Stimulated activated CD4-positive, alpha-beta T cell treated with anti-CD3 and anti-CD28 coated beads, TNF-alpha, amount 100 ng/mL, for 48 hours (primary cell): ENCODE results near the gene HOXC6.

Experiments used
- DNase-seq, 3 donors: peaks; one replicate each; pipeline ENCODE4 v3.0.0-alpha.2; 2020; ENCODE audit warnings: low read depth in 3 of 3

Gene HOXC6

GRCh38 chr12:54015018-54015931, 13.0 kb upstream of the HOXC6 start:
- DNase-seq: no peak

DNA sequence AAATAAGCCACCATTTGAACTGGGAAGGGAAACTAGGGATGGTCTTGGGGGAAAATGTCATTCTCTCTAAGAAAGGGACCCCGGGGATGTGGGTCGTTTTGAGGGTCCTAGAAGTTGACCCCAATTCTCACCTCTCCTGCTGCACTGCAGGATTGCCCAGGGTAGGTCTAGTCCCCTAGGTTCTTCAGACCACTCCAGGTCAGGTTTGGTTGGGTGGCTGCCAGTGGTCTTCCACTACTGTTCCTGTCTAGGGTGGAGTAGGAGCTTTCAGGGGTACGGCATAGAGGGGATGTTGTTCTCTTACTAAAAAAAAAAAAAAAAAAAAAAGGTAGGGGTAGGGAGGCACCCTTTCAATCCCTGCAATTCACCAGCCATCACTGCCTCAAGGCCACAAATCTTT, 12.2 kb upstream of the HOXC6 start:
- DNase-seq: no peak

DNA sequence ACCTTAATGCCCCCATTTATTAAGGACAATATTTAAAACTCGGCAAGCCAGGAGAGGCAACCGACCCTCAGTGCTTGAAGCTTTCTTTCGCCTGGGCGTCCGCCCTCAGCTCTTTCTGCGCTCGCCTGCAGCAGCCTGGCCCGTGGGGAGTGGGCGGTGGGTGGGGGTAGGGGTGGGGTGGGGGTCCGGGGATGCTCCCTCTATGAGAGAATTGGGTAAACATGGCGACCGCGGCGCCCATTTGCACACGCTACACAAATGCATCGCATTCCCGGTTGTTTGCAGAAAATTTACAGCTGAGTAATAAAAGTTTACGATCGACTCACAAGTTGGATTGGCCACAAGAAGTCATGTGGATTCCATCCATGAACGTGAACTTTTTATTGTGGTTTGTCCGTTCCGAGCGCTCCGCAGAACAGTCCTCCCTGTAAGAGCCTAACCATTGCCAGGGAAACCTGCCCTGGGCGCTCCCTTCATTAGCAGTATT, 11.7 kb upstream of the HOXC6 start:
- DNase-seq: no peak

- no peak for DNase-seq
Observed at GRCh38 chr12:54017027-54017788, 11.0 kb upstream of the HOXC6 start.

GRCh38 chr12:54017878-54018467, 10.3 kb upstream of the HOXC6 start:
- DNase-seq: peak in 2 of 3 donors; percentile 34 to 65

GRCh38 chr12:54018468-54018984, 9.7 kb upstream of the HOXC6 start:
- DNase-seq: no peak

GRCh38 chr12:54019091-54019811, 9.0 kb upstream of the HOXC6 start:
- no peak for DNase-seq

DNA sequence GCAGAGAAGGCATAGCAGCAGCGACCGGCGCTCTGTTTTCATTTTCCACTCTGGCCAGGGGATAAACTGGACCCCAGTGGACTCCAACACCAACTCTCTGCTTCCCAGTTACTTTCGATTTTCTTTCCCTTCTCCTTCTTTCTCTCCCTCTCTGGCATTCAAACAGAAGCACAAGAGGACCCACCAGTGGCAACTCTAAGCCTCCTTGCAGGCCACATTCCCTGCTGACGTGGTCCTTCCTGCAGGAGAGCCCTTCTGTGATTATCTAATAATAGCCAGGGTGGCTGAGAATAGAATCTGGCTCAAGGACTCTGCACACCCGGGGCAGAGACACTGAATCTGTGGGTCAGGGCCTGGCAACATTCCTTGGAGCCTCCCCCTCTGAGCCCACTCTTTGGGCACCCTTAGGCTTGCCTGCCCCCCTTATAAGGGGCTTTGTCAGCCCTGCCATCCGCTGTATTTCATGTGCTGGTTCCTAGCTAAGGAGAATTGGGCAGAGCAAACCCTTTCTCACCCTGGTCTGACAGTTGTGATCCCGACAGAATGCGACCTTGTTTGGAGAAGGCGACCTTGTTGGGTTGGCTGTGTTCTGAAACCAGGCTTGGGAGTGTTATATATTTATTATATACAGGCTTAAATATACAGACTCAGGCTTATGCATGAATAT, 8.2 kb upstream of the HOXC6 start:
- no peak for DNase-seq

DNA sequence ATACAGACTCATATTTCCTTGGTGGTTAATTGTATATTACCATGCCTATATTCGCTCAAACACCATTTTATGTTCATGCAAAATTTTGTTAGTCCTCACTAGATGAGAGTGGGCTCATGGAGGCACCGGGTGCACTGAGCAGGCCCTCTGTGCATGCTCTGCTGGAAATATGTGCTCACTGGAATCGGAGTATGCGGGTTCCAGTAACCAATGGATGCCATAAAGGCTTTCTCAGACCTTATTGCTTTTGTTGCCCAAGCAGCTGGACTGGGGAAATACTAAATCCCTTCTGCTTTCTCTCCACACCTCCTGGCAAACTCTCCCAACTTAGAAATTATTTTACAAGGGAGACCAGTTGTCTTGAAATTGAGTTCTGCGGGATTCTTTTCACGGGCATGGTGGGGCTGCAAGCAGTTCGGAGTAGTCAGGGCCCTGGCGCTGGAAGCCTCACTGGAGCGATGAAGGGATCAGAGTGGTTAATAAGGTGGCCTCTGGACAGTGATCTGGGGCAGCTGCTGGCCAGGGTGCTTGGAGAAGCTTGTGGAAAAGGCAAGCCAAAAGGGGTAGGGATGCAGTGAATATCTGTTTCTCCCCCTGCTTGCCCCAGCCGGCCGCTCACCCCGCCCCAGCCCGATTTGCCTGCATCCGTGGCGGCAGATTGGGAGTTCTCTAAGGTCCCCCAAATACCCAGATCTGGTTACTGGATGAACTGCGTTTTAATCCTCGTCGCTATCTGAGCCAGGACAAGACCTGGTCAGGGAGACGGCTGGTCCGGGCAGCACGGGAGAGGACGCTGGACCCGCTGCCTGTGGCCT, 7.4 kb upstream of the HOXC6 start:
- DNase-seq: no peak

DNA sequence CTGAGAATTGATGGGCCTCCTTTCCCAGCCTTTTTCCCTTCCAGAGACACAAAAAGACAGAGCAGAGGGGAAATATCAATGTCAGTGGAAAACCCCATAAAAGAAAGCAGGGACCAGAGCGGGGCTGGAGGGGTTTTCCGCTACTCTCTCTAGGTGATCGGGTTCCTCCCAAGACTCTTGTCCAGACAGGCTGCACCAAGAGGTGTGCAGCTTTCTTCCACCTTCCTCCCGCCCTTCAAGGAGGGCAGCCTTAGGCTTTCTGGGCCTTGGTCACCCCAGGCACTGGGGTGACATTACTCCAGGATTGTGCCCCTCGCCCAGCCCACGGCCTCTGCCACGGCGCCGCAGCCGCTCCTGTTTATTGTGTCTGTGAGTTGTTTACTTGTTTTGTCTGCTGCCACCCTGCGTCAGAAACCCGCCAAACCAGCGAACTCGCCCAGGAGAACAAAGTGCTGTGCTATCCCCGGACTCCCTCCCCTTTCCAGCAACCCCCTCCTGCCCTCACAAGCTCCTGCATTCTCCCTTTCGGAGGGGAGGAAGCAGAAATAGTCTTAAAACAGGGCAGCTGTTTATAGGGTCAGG, 6.7 kb upstream of the HOXC6 start:
- DNase-seq: no peak

DNA sequence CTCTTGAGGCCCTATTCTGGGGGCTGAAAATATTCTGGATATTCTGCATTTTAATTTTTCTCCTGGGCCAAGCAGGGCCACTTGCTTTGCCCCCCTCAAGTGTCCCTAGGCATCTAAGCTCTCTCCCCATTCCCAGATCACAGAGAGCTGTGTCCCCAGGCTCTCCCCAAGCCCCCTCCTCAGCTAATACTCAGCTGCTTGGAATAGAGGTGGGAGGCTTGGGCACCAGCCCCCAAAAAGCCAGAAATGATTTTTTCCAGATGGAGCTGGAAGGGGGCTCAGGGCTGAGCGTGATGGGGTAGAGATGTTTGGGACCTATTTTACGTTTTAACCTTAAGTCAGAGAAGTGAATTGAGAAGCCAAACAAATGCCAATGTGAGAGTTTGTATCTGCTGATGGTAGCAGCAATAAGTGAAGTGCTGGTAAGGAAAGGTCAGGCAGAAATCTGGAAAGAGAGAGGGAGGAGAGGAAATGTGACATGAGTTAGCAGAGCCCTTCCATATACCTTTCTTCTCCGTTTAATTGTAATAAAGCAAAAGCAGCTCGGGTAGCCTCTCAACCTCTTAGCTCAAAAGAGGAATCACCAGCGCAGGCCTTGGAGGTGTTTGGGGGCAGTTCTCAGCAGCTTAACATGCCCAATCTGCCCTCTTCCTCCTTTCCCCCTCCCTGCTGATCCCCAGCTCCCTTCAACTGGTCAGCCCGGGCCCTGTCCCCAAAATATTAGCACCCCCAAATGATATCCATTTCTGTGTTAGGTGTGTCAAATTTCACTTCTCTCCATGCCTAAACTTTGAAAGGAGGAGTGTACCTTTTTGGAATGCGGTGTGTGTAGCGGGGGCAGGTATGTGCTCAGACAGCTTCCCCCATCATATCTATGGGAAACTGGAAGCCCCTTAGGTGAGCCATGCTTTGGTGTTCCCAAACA, 5.0 kb upstream of the HOXC6 start:
- no peak for DNase-seq

DNA sequence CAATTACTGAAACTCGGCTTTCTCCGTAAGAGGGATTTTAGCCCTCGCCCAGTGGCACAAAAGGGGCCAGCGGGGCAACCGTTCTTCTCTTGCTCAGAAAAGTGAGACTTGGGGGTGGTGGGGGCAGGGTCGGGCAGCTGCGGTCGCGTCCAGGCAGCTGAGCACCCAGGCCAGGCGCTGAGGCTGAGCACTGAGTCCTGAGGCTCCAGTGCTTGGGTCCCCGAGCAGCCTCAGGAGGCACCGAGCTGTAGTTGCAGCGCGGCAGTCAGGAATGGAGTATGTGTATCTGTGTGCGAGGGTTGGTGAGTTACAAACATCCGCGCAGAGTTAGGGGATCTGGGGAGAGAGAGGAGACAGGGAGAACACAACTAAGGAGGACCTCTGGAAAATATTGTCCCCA, 4.1 kb upstream of the HOXC6 start:
- DNase-seq: no peak

GRCh38 chr12:54024581-54025305, 3.5 kb upstream of the HOXC6 start:
- no peak for DNase-seq

DNA sequence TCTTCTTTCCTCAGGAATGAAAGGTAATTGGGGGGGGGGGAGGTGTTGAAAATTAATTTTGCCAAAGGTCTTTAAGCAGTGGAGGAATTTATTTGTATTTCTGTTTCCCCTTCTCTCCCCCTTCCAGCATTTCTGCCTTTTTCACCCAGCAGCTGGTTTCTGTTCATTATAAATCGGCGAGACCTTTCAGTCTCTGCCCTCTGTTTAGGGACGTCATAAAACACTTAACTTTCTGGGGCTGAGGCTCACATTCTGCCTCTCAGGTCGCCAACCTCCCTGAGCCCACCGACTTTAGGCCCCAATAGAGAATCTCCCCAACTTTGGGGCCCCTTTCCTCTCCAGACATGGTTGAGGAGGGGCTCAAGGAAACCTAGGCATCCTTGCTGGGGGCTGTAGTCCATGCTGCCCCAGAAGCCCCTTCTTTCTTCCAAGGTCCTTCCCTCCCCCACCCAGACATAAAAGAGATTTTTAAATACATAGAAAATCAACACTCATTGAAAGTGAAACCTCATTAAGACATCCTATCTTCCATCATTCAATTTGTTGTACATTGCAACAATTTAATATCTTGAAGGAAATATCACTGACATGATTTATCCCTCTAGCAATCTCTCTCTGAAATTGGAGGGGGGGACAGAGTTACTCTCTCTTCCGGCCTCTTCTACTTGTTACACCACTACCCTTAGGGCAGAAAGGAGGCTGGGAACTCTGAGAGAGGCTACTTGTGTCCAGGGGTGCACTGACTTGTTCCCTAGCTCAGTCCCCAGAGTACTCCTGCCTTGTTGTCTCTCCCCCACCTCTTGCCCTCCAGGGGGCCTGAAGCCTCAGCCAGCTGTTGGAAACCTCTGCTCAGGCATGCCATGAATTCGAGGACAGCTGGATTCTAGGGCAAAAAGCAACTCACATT, 2.5 kb upstream of the HOXC6 start:
- DNase-seq: no peak

DNA sequence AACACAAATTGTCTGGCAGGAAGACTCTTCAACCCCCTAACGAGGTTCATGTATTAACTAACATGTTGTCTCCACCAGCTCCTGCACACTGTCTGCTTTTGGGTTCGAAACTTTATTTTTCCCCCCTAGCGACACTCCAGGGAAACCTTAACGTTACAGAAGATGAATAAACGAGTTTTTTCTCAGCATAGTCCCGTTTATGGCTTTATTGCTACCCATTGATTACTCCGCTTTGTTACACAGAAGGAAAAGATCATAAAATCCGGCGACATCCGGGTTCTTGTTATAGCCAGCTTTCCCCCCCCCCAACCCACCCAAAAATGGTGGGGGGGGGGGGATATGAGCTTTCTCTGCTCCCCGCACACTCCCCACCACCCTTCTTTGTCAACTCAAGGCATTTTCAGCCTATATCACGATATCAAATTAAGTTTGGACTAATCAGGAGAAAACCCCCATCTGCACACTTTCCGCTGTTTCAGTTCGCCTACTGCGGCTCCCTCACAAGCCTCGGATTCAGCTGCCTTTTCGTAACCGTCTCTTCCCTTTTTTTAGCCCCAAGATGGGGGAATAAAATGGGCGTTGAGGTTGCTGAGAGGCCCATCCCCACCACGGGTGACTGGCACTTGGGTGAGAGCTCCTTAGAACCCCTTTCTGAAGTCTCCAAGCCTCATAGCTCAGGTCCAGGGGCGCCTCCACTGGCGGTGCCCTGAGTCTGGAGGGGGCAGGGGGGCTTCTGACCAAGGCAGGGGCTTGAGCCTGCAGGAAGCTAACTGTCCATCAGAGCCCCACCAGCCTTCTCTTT, 1.4 kb upstream of the HOXC6 start:
- DNase-seq: no peak

DNA sequence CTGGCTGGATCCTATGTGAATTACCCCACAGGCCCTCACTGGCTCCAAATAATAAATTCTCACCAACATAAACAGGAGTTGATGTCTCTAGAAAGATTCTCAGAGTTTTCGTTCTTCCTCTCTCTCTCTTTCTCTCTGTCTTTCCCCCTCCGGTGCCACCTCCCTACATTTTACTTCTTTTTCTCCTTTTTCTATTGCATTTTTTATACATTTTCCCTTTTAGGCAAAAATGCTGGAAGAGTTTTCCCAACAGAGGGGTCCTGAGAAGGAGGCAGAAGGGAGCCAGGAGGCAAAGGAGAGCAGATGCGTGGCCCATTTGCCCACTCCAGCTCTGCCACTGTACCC, 826 bp upstream of the HOXC6 start:
- DNase-seq: no peak
